Activated T-helper 2 cell treated with anti-CD3 and anti-CD28 coated beads, Interferon-gamma antibody, Interleukin-2, Interleukin-4, amounts not matched to agents 10 μg/mL and 5 μg/mL and 100 μg/mL, durations not matched to agents 14 hours and 24 hours and 36 hours (primary cell): Measurements from ENCODE around the gene PCDHA4. TPM values are rescaled to one million over a fixed set of nuclear protein-coding genes. Genes with fewer than 3 reads are reported as not detected.

Experiments used
- DNase-seq: peaks from one replicate; pipeline ENCODE4 v3.0.0; 2021; ENCODE audit warnings: low spot score
- H3K27ac Mint-ChIP-seq: one replicate; pipeline ENCODE4 v1.8.0; 2021; ENCODE audit warnings: mixed read lengths
- H3K27me3 Mint-ChIP-seq: one replicate; pipeline ENCODE4 v1.8.0; 2021; ENCODE audit warnings: low read depth, mixed read lengths
- H3K36me3 Mint-ChIP-seq: one replicate; pipeline ENCODE4 v1.8.0; 2021; ENCODE audit warnings: low read depth, mixed read lengths
- H3K4me1 Mint-ChIP-seq: one replicate; pipeline ENCODE4 v1.8.0; 2021; ENCODE audit warnings: low read depth, mixed read lengths
- H3K4me3 Mint-ChIP-seq: one replicate; pipeline ENCODE4 v1.8.0; 2021; ENCODE audit warnings: low read depth, mild to moderate bottlenecking, moderate library complexity, mixed read lengths
- H3K9me3 Mint-ChIP-seq: one replicate; pipeline ENCODE4 v1.8.0; 2021; ENCODE audit warnings: mixed read lengths
- intact Hi-C: fragments of 100-400 bp; cut with micrococcal nuclease; formaldehyde crosslinking; loops from one replicate; pipeline ENCODE4 v1.15.1; 2023
- total RNA-seq: library from RNA; stranded (reverse); gene quantifications from 2 replicates; pipeline ENCODE4 v1.2.3, GENCODE V29; 2022

Gene PCDHA4
- total RNA-seq, 1 donor from 2014 or later, result not detected

- Mint-ChIP-seq H3K36me3 (no peaks in the 10 kb centered on the region), H3K9me3 (peaks cover 39% of the 10 kb centered on the region), H3K4me1 (no peaks in the 10 kb centered on the region), H3K27ac (no peak within 1 kb of the TSS), H3K4me3 (no peak within 1 kb of the TSS), H3K27me3 (no peaks in the 10 kb centered on the region)
- intact Hi-C loops, result loop anchor here (10.0 kb wide), 1 partner anchor 61 kb away; the partner anchor contains the start of gene PCDHA2
- no peak for DNase-seq
Observed at GRCh38 chr5:140855772-140856674, 49.2 kb downstream of the PCDHA4 start, which contains the start of gene PCDHA10. TSS of gene PCDHA10 (plus strand) at chr5:140855897. CDS start at chr5:140856049, 152 bp downstream.

GRCh38 chr5:140857177-140857986, 50.5 kb downstream of the PCDHA4 start:
- H3K4me3 Mint-ChIP-seq, result no peak overlapping the region
- no peak overlapping the region for H3K27ac Mint-ChIP-seq
- H3K9me3 Mint-ChIP-seq, result peaks cover 45% of the 10 kb centered on the region

GRCh38 chr5:140857987-140858240, 51.0 kb downstream of the PCDHA4 start:
- no peaks in the 10 kb centered on the region for H3K36me3 Mint-ChIP-seq
- no peaks in the 10 kb centered on the region for H3K4me1 Mint-ChIP-seq
- H3K27me3 Mint-ChIP-seq, result no peaks in the 10 kb centered on the region
- intact Hi-C loops, result loop anchor here (10.0 kb wide), 1 partner anchor 63 kb away; the partner anchor contains the start of gene PCDHA2
- no peak overlapping the region for H3K27ac Mint-ChIP-seq
- peaks cover 45% of the 10 kb centered on the region for H3K9me3 Mint-ChIP-seq
- no peak for DNase-seq
- H3K4me3 Mint-ChIP-seq, result no peak overlapping the region

More at GRCh38 chr5:140857177-140857986, 50.5 kb downstream of the PCDHA4 start:
- H3K36me3 Mint-ChIP-seq, result no peaks in the 10 kb centered on the region
- no peaks in the 10 kb centered on the region for H3K27me3 Mint-ChIP-seq
- no peaks in the 10 kb centered on the region for H3K4me1 Mint-ChIP-seq
- no peak for DNase-seq
- intact Hi-C loops, result loop anchor here (10.0 kb wide), 1 partner anchor 63 kb away; the partner anchor contains the start of gene PCDHA2

GRCh38 chr5:140862441-140863295, 55.8 kb downstream of the PCDHA4 start:
- Mint-ChIP-seq H3K9me3 (peaks cover 16% of the 10 kb centered on the region), H3K4me3 (no peak overlapping the region), H3K36me3 (no peaks in the 10 kb centered on the region), H3K4me1 (no peaks in the 10 kb centered on the region), H3K27ac (no peak overlapping the region), H3K27me3 (no peaks in the 10 kb centered on the region)
- DNase-seq, result no peak
- intact Hi-C loops, result no loop called here

Other genes starting within 250 kb of the PCDHA4 start
- gene SRA1, start 249.6 kb upstream of the PCDHA4 start, total RNA-seq, result 45.9 and 48.2 TPM in 2 replicates
- gene APBB3, start 242.5 kb upstream of the PCDHA4 start, total RNA-seq, result 15.1 and 17.9 TPM in 2 replicates
- gene SLC35A4, start 242.2 kb upstream of the PCDHA4 start, total RNA-seq, result 91.9 and 97.3 TPM in 2 replicates
- gene CD14, start 173.9 kb upstream of the PCDHA4 start, total RNA-seq, result 0.39 TPM in 2 replicates
- 40.2 and 40.7 TPM in 2 replicates for gene TMCO6, start 167.6 kb upstream of the PCDHA4 start, total RNA-seq
- 63.0 and 65.6 TPM in 2 replicates for gene NDUFA2, start 159.4 kb upstream of the PCDHA4 start, total RNA-seq
- 111 and 119 TPM in 2 replicates for gene IK, start 159.2 kb upstream of the PCDHA4 start, total RNA-seq
- 39.1 and 40.0 TPM in 2 replicates for gene WDR55, start 142.2 kb upstream of the PCDHA4 start, total RNA-seq
- 3.2 and 3.5 TPM in 2 replicates for gene DND1, start 133.5 kb upstream of the PCDHA4 start, total RNA-seq
- 107 and 110 TPM in 2 replicates for gene HARS1, start 115.7 kb upstream of the PCDHA4 start, total RNA-seq
- gene HARS2, start 115.6 kb upstream of the PCDHA4 start, total RNA-seq, result 28.0 and 30.1 TPM in 2 replicates
- gene ZMAT2, start 106.6 kb upstream of the PCDHA4 start, total RNA-seq, result 53.4 and 53.9 TPM in 2 replicates
- gene PCDHA1, start 20.9 kb upstream of the PCDHA4 start, total RNA-seq, result 0.07 TPM in 1 of 2 replicates, not detected in the other
- gene PCDHA2, start 12.2 kb upstream of the PCDHA4 start, total RNA-seq, result not detected in 2 replicates
- gene PCDHA3, start 6.0 kb upstream of the PCDHA4 start, total RNA-seq, result not detected in 2 replicates
- gene PCDHA5, start 14.5 kb downstream of the PCDHA4 start, total RNA-seq, result not detected in 2 replicates
- not detected in 2 replicates for gene PCDHA6, start 20.9 kb downstream of the PCDHA4 start, total RNA-seq
- gene PCDHA7, start 27.2 kb downstream of the PCDHA4 start, total RNA-seq, result not detected in 2 replicates
- not detected in 2 replicates for gene PCDHA8, start 34.1 kb downstream of the PCDHA4 start, total RNA-seq
- not detected in 2 replicates for gene PCDHA9, start 41.3 kb downstream of the PCDHA4 start, total RNA-seq
- gene PCDHA10, start 48.8 kb downstream of the PCDHA4 start, total RNA-seq, result not detected in 2 replicates
- not detected in 2 replicates for gene PCDHA11, start 61.9 kb downstream of the PCDHA4 start, total RNA-seq
- not detected in 2 replicates for gene PCDHA12, start 68.2 kb downstream of the PCDHA4 start, total RNA-seq
- not detected in 2 replicates for gene PCDHA13, start 75.1 kb downstream of the PCDHA4 start, total RNA-seq
- not detected in 2 replicates for gene PCDHAC1, start 119.2 kb downstream of the PCDHA4 start, total RNA-seq
- not detected in 2 replicates for gene PCDHAC2, start 159.4 kb downstream of the PCDHA4 start, total RNA-seq
- not detected in 2 replicates for gene PCDHB1, start 244.3 kb downstream of the PCDHA4 start, total RNA-seq